ENCODE measurements around the gene GHSR. TPM values are rescaled to one million over a fixed set of nuclear protein-coding genes. Genes with fewer than 3 reads are reported as not detected.

The GHSR gene
- total RNA-seq, 1 donor from 2014 or later, result not detected

DNA sequence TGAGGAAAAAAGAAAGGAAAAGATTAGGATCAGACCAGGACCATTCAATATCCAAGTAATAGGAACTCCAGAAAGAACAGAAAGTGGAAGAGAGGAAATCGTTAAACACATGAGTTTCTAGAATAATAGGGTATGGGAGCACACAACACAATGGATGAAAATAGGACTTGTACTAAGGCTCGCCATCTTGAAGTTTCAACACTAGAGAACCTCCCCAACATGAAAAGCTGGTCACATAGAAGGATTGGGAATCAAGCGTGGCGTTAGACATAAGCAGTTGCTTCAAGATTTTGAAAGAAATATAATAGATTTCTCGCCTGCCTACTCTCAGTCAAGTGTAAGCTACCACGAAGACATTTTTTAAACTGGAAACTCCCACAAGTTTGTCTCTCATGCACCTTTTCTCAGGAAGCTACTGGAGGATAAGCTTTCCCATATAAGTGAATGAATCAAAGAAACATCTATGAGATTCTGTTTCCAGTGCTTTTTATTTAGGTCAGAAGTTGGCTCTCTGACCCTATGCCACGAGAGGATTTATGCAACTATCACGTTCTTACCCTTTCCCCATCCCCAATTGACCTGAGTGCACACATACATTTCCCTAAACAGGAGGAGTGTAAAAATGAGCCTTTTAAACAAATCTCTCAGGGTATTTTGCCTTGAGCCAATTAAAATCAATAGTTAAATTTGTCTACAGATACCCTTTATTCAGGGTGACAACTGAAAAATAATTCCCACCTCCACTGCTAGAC, 45.2 kb downstream of the GHSR start:
- Histone ChIP-seq H3K9me3 (ENCODE audit: control insufficient read depth in 3 of 3, low read length in 3 of 3) (no peaks in the 10 kb centered on the region), H3K27me3 (ENCODE audit: control insufficient read depth in 3 of 3, insufficient read depth in 3 of 3, low read length in 3 of 3) (no peaks in the 10 kb centered on the region), H3K36me3 (ENCODE audit: control insufficient read depth in 3 of 3, insufficient read depth in 3 of 3, low read length in 3 of 3) (peaks cover 0 to 5% (median 4%) of the 10 kb centered on the region in 3 donors), H3K4me1 (ENCODE audit: control insufficient read depth in 3 of 3, insufficient read depth in 3 of 3, low read length in 3 of 3) (no peaks in the 10 kb centered on the region), H3K27ac (ENCODE audit: low read depth, low read length) (no peak overlapping the region), H3K4me3 (ENCODE audit: low read length in 3 of 3) (no peak overlapping the region), H3K9ac (ENCODE audit: low read depth in 1 of 3, low read length in 3 of 3) (no peak overlapping the region)

DNA sequence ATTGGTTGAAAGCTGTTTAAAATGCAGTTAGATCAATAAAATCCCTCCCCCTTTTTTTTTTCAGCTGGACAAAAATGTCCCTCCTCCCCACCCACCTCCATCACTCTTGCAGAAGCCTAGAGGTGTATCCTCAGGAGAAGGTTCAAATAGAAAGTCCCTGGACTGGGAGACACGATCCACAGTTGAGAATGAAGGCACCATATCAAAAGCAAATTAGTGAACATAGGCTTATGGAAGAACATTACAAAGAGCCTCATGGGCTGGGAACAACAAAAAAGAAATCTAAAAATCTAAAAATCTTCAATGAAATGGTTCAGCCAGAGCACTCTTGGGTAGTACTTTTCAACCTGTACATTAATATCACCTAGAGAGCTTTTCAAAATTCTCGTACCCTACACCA, 46.2 kb downstream of the GHSR start:
- Histone ChIP-seq H3K27me3 (ENCODE audit: control insufficient read depth in 3 of 3, insufficient read depth in 3 of 3, low read length in 3 of 3) (no peaks in the 10 kb centered on the region), H3K36me3 (ENCODE audit: control insufficient read depth in 3 of 3, insufficient read depth in 3 of 3, low read length in 3 of 3) (peaks cover 3 to 8% (median 7%) of the 10 kb centered on the region in 3 donors), H3K9me3 (ENCODE audit: control insufficient read depth in 3 of 3, low read length in 3 of 3) (no peaks in the 10 kb centered on the region), H3K27ac (ENCODE audit: low read depth, low read length) (no peak overlapping the region), H3K4me3 (ENCODE audit: low read length in 3 of 3) (no peak overlapping the region), H3K4me1 (ENCODE audit: control insufficient read depth in 3 of 3, insufficient read depth in 3 of 3, low read length in 3 of 3) (no peaks in the 10 kb centered on the region), H3K9ac (ENCODE audit: low read depth in 1 of 3, low read length in 3 of 3) (no peak overlapping the region)

DNA sequence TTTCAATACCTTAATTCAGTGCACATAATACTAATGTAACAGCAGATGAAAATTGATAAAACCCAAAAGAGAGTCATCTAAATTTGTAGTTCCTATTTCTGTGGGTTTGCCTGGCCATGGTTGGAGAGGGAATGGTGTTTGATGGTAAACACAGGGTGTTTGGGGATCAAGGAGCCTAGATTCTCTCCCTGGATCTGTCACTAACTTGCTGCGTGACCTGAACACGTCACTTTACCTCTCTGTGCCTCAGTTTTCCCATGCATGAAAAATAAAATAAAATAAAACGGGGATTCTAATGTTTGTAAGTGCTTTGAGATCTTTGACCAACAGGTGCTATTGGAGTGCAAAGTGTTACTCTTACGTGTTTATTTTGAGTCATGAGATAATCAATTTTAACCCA, 49.8 kb downstream of the GHSR start:
- H3K36me3 ChIP-seq (ENCODE audit: control insufficient read depth in 3 of 3, insufficient read depth in 3 of 3, low read length in 3 of 3), result peaks cover 4 to 12% (median 11%) of the 10 kb centered on the region in 3 donors
- H3K9ac ChIP-seq (ENCODE audit: low read depth in 1 of 3, low read length in 3 of 3), result no peak overlapping the region
- no peaks in the 10 kb centered on the region for H3K4me1 ChIP-seq (ENCODE audit: control insufficient read depth in 3 of 3, insufficient read depth in 3 of 3, low read length in 3 of 3)
- no peak overlapping the region for H3K27ac ChIP-seq (ENCODE audit: low read depth, low read length)
- H3K27me3 ChIP-seq (ENCODE audit: control insufficient read depth in 3 of 3, insufficient read depth in 3 of 3, low read length in 3 of 3), result no peaks in the 10 kb centered on the region
- no peaks in the 10 kb centered on the region for H3K9me3 ChIP-seq (ENCODE audit: control insufficient read depth in 3 of 3, low read length in 3 of 3)
- no peak overlapping the region for H3K4me3 ChIP-seq (ENCODE audit: low read length in 3 of 3)

DNA sequence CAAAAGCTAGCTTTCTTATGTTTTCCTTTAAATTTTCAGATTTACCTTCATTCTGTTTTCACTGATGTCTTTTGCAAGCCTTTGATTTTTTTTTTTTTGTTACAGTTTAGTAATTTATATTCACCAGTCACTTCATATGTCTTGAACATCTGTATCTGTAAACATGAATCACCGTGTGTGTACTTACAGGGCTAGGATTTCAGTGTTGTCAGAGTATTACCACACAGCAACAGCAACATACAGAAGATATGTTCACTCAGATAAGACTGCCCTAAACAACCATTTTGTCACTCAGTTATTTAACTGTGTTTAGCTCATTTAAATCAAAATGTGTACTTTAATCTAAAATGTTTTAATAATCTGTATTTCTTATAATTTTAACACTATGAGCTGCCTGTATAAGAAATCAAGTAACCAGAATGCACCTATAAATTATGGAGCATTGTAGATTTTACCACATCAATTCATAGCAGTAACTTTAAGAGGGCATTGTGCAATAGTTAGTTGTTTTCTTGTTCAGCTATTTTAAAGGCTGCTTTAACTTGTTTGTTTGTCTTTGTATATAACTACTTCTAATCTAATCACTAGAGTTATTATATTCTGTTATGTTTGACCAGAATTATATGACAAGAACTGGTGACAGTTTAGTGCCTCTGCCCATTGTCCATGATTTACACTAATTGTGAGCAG, 50.4 kb downstream of the GHSR start:
- Histone ChIP-seq H3K9ac (ENCODE audit: low read depth in 1 of 3, low read length in 3 of 3) (no peak overlapping the region), H3K27ac (ENCODE audit: low read depth, low read length) (no peak overlapping the region), H3K4me3 (ENCODE audit: low read length in 3 of 3) (no peak overlapping the region), H3K4me1 (ENCODE audit: control insufficient read depth in 3 of 3, insufficient read depth in 3 of 3, low read length in 3 of 3) (no peaks in the 10 kb centered on the region), H3K36me3 (ENCODE audit: control insufficient read depth in 3 of 3, insufficient read depth in 3 of 3, low read length in 3 of 3) (peaks cover 4 to 12% (median 11%) of the 10 kb centered on the region in 3 donors), H3K27me3 (ENCODE audit: control insufficient read depth in 3 of 3, insufficient read depth in 3 of 3, low read length in 3 of 3) (no peaks in the 10 kb centered on the region), H3K9me3 (ENCODE audit: control insufficient read depth in 3 of 3, low read length in 3 of 3) (no peaks in the 10 kb centered on the region)

DNA sequence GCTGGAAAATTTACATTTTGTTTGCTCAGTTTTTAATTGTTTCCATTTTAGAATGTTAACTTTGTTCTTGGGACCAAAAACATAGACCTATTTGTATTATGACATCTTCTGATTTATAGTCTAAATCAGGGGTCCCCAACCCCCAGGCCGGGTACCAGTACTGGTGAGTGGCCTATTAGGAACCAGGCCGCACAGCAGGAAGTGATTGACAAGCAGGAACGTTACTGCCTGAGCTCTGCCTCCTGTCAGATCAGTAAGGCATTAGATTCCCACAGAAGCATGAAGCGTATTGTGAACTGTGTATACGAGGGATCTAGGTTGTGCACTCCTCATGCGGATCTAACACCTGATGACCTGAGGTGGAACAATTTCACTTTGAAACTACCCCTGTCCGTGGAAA, 51.9 kb downstream of the GHSR start:
- H3K4me1 ChIP-seq (ENCODE audit: control insufficient read depth in 3 of 3, insufficient read depth in 3 of 3, low read length in 3 of 3), result peaks cover 3 to 8% (median 7%) of the 10 kb centered on the region in 3 donors

DNA sequence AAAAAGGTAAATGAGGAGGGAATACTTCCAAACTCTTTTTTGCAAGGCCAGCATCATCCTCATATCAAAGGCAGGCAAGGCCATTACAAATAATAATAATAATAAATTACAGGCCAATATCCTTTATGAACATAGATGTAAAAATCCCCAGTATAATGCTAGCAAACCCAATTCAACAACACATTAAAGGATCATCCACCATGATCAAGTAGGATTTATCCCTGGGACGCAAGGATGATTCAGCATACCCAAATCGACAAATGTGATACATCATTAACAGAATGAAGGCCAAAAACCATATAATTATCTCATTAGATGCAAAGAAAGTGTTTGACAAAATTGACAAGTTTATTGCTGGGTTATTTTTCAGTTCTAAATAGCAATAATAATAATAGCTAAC, 53.6 kb downstream of the GHSR start:
- peaks cover 5 to 13% (median 10%) of the 10 kb centered on the region in 3 donors for H3K4me1 ChIP-seq (ENCODE audit: control insufficient read depth in 3 of 3, insufficient read depth in 3 of 3, low read length in 3 of 3)
- no peak overlapping the region for H3K27ac ChIP-seq (ENCODE audit: low read depth, low read length)
- H3K27me3 ChIP-seq (ENCODE audit: control insufficient read depth in 3 of 3, insufficient read depth in 3 of 3, low read length in 3 of 3), result no peaks in the 10 kb centered on the region
- H3K9me3 ChIP-seq (ENCODE audit: control insufficient read depth in 3 of 3, low read length in 3 of 3), result no peaks in the 10 kb centered on the region
- no peak overlapping the region for H3K4me3 ChIP-seq (ENCODE audit: low read length in 3 of 3)
- H3K9ac ChIP-seq (ENCODE audit: low read depth in 1 of 3, low read length in 3 of 3), result no peak overlapping the region
- H3K36me3 ChIP-seq (ENCODE audit: control insufficient read depth in 3 of 3, insufficient read depth in 3 of 3, low read length in 3 of 3), result peaks cover 4 to 11% (median 9%) of the 10 kb centered on the region in 3 donors

More for the DNA sequence above, 51.9 kb downstream of the GHSR start:
- no peak overlapping the region for H3K9ac ChIP-seq (ENCODE audit: low read depth in 1 of 3, low read length in 3 of 3)
- H3K27ac ChIP-seq (ENCODE audit: low read depth, low read length), result no peak overlapping the region
- no peak overlapping the region for H3K4me3 ChIP-seq (ENCODE audit: low read length in 3 of 3)
- no peaks in the 10 kb centered on the region for H3K9me3 ChIP-seq (ENCODE audit: control insufficient read depth in 3 of 3, low read length in 3 of 3)
- no peaks in the 10 kb centered on the region for H3K27me3 ChIP-seq (ENCODE audit: control insufficient read depth in 3 of 3, insufficient read depth in 3 of 3, low read length in 3 of 3)
- H3K36me3 ChIP-seq (ENCODE audit: control insufficient read depth in 3 of 3, insufficient read depth in 3 of 3, low read length in 3 of 3), result peaks cover 4 to 12% (median 11%) of the 10 kb centered on the region in 3 donors

Other genes starting within 250 kb of the GHSR start
- 9.9 TPM for gene TNFSF10, start 75.0 kb upstream of the GHSR start, total RNA-seq